Measurements from ENCODE around the gene CYP11A1.

Gene CYP11A1

DNA sequence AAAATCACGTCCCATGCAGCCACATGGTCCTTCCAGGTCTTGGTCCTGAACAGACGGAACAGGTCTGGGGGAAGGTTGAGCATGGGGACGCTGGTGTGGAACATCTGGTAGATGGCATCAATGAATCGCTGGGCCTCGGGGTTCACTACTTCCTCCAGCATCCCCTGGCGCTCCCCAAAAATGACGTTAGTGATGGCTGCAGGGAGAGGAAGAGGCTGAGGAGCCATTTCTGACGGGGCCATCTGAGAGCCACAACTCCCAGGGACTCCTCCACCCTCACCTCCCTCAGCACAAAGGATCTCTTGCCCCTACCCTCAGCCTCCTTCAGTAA is 23.7 kb downstream of the CYP11A1 start:
- no peak for DNase-seq

DNA sequence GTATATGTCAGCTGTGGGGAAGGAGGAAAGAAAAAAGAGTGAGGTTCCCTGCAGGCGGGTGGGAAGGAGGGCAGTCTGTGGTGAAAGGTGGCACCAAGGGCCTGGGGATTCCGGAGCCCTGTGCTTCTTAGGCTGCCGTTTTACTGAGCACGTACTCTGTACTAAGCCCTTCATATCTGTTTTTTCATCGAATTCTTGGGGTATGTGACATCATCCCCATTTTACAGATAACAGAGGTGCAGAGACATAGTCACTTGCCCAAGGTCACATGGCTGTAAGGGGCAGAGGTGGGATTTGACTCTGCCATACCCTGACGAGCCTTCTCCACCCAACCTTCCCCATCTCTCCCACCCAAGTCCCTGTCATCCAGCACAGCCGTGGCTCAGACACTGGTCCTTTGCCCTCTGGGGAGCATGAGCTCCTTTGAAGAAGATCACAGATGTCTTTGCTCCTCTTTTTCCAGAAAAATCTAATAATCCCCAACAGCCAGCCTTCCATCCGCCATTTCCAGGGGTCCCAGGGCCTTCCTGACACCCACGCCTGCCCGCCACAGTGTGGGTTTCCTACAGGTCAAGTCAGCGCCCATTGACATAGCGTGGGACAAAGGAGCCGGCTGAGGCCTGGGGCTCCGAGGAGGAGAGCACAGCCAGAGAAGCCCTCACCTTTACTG is 24.2 kb downstream of the CYP11A1 start:
- DNase-seq, result no peak

DNA sequence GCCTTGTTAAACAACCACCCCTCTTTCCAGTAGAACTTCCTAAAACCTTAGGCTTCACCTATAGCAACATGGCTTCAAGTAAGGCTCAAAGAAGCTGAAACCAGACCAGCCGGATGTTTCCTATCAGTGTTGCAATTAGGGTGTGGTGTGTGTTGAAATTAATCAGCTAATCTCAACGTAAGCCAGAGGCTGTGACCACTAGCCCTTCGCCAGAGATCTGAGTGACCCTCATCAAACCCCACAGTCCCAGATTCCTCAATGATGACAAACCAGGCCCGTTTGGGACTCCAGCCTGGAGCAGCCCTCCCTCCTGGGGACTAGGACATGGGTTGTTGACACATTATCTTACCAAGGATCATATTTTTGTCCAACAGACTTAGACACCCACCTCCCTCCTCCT is 27.3 kb downstream of the CYP11A1 start:
- DNase-seq, result no peak

DNA sequence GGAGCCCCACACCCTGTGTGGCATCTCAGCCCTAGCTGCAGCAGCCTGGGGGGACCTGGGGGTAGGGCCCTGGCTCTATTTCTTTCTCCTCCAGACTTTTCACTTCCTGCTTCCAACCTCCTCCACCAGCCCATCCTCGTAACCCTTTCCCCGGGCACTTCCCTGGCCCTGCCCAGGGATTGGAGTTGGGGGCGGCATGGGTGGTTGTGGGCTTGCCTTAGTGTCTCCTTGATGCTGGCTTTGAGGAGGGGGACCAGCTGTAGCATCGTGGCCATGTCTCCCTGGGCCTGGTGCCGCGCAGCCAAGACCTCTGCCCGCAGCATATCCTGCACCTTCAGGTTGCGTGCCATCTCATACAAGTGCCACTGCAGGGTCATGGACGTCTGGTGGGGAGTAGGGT is 28.1 kb downstream of the CYP11A1 start:
- no peak for DNase-seq

DNA sequence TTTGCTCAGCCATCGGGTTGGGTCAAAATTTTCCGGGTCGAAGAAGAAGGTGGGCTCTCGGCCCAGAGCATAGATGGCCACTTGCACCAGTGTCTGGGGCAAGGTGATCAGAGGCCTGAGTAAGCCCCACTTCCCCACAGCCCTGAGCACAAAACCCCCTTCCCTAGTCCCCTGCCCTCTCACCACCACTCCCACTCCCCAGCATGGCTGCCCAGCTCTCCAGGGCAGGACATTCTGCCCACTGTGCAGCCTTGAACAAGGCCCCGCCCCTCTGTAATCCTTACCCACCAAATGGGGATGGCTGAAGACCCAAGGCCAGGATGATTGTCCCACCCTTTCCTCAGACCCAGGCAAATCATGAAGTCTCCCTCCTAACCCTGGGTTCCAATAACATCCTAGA is 28.8 kb downstream of the CYP11A1 start:
- no peak for DNase-seq

DNA sequence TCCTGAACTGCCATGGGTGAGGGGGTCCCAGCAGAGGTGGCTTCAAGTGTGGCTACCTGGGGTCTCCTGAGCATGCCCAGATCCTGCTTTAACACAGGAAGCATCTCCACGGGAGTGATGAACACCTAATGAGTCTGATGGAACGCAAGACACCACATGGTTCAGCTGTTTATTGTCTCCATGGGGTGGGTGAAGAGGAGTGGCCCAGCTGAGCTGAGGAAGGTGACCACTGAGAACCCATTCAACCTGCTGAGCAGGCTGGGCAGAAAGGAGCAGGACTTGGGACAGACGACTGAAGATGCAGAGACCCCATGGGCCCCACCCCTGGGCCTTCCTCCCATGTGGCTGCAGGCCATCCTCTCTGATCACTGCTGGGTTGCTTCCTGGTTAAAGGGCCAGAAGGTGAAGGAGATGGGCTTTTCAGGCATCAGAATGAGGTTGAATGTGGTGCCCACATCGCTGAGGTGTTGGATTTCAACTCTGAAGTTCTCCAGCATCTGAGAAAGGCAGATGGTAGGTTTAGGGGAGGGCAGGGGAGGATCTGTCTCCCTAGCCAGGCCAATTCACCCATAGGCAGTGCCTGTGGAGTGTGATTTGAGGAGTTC is 29.7 kb downstream of the CYP11A1 start:
- no peak for DNase-seq

DNA sequence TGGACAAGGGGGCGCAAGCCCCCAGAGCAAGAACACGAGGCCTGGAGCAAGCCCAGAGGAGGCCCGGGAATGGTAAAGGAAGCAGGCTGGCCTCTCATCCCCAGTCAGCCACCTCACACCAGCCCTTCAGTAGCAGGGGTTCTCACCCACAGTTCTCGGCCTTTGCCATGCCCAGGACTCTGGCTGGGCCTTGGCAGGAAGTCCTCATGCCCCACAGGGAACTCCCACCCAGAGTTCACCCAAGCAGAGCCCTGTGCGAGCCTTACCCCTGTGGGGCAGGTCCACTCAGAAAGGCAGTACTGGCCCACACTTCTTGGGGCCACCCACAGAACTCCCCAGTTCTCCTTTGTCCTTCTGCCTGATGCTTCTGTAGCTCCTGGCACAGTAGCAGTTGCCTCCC is 30.3 kb downstream of the CYP11A1 start:
- DNase-seq, result no peak

DNA sequence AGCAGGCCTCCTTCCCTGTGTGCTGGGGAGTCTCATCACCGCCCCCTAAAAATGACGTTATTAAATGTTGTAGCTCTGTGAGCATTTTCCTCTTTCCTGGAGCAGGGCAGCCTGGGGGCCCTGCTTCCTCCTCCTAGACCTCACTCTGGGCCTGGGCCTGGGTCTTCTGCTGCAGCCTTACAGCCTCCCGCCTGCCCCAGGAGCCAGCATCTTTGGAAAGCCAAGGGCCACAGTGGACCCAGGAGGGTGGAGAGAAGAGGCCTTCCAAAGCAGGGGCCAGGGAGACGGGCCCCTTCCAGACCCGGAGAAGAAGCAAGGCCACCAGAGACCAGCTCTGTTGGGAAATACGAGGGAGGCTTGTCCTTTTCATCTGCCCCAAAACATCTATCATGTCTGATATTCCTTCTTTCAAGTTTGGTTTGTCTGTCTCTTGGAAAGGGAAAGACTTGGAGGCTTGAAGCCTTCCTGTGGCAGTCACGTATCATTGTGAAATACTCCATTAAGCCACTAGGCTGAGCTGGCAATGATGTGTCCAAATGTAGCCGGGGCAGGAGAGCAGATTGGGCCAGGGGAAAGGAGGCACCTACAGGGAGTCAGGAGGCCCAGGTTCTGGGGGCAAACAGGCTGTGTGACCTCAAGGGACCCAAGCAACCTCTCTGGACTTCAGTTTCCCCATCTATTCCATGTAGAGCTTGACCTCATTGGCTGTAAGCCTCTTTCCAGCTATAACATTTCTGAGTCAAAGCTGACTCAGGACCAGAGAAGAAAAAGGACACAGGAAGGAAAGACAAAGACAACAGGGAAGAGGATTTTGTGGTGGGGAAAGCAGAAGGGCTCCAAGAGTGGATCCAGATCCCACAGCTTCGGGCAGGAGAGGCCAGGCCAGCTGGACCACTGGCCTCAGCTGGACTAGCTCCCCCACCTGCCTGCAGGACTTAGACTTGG is 31.1 kb downstream of the CYP11A1 start:
- no peak for DNase-seq

DNA sequence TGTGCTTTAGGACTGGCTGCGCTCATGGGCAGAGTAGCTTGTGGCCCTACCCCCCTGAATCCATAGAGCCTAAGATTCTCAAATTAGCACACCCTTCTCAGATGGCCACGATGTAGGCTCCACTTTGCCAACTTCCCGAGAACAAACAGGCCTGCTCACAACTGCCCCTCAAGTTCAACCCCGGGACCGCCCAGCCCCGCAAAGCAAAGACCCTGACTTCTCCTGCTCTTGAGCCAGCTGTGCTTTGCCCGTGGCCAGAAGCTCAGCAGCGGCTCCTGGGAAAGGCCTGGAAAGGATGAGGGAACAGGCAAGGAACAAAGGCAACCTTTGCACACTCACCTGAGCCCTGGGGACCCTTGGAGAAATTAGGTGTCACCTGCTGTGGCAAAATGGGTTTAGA is 32.0 kb downstream of the CYP11A1 start:
- no peak for DNase-seq

DNA sequence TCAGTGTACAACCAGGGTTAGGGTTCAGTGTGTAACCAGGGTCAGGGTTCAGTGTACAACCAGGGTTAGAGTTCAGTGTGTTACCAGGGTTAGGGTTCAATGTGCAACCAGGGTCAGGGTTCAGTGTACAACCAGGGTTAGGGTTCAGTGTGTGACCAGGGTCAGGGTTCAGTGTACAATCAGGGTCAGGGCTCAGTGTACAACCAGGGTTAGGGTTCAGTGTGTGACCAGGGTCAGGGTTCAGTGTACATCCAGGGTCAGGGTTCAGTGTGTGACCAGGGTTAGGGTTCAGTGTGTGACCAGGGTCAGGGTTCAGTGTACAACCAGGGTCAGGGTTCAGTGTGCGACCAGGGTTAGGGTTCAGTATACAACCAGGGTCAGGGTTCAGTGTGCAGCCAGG is 33.3 kb downstream of the CYP11A1 start:
- DNase-seq, result no peak

DNA sequence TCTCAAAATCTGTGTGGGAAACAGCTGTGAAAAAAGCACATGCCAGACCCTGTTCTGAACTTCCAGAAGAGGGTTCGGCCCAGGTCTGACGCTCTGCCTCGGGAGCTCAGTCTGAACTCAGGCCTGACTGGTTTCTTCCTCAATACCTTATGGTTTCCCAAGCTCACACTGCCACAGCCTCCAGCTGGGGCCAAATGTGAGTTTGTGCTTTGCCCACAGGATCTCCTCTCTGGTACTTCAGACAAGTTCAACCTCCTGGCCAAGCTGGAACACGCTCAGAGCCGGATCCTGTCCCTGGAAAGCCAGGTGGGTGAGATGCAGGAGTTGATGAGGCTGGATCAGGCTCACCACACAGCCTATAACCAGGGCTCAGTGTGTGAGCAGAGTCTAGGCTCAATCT is 33.8 kb downstream of the CYP11A1 start:
- no peak for DNase-seq

DNA sequence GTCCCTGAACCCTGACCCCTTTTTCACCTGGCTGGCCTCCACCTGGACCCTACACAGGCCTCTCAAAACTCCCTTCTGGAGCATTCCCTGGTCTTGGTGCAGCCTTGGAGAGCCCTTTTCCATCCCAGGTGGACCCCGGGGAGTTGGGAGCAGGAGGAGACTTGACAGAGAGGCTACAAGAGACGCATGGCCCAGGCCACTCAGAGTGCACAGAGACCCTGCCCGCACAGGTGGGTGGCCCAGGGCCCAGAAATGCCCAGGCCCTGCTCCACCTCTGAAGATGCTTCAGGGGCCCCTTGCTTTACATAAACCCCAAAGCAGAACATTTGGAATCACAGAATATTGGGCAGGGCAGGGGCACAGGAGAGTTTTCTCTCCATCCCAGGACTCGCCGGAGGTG is 34.4 kb downstream of the CYP11A1 start:
- DNase-seq, result no peak

DNA sequence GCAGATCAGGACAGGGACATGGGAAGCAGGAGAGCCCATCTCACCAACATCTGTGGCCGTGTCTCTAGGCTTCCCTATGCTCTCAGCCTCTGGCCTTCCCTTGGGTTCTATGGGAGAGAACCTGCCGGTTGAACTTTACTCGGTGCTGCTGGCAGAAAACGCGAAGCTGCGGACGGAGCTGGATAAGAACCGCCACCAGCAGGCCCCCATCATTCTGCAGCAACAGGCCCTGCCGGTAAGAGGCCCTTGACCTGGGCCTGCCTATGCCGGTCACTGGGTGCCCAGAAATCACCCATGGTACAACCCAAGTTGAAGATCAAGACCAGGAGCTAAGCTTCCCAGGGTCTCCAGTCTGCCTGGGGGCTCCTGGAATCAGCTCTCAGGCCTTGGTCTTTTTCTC is 34.8 kb downstream of the CYP11A1 start:
- DNase-seq, result no peak

DNA sequence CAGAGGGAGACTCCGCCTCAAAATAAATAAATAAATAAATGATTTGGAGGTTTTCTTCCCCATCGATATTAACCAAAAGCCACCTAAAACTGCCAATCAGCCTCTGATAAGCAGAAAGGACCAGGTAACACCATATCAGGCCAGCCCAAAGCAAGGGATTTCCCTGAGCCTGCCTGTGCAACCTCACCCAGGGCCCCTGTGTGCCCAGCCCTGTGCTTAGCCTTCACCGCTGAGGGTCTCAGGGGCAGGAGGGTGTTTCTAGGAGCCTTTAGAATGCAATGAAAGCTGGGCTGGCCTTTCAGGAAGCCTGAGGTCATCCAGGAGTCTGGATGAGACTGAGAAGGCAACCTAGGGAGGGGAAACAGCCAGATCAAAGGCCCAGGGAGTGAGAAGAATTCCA is 35.4 kb downstream of the CYP11A1 start:
- no peak for DNase-seq

DNA sequence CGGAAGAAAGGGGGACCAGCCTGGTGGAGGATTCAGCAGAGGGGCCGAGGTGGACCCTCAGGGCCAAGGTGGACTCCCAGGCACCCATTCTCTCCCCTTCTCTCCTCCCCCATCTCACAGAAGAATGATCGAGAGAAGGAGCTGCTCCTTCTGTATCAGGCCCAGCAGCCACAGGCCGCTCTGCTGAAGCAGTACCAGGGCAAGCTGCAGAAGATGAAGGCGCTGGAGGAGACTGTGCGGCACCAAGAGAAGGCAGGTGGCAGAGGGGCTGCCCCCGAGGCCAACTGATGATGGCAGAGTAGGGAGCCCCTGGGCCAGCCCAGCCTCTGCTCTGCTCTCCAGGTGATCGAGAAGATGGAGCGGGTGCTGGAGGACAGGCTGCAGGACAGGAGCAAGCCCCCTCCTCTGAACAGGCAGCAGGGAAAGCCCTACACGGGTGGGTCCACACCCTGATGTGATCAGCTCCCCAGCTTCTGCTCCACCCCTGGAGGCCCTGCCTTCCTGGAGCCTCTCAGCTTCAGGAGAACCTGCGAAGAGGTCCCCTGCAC is 36.5 kb downstream of the CYP11A1 start:
- no peak for DNase-seq

DNA sequence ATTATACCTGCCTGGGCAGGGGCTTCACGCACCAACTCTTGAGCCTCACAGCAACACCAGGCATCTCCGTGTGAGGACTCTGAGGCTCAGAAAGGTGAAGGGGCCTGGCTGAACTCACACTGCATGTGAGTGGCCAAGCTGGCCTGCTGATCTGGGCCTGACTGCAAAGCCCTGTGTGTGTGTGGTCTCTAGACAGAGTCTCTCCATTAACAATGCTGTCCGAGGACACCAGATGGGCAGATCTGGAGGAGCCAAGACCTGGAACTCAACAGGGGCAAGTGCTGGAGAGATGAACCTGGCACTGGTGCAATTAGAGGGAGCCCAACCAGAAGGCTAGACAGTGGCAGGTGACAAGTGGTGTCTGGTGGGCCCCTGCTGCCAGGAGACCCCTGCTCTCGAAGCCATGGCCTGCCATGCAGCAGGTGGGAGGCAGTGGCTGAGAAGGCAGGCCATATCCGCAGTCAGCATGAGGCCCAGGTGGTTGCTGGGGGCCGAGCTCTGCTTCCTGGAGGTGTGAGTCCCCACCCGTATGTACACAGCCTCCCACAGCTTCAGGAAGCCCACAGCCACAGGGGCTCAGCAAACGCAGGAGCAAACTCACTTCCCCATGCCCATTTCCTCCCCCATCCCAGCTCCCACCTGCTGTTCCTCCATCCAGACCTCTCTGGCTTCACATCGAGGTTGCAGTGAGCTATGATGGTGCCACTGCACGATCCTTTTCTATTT is 39.0 kb downstream of the CYP11A1 start:
- no peak for DNase-seq

DNA sequence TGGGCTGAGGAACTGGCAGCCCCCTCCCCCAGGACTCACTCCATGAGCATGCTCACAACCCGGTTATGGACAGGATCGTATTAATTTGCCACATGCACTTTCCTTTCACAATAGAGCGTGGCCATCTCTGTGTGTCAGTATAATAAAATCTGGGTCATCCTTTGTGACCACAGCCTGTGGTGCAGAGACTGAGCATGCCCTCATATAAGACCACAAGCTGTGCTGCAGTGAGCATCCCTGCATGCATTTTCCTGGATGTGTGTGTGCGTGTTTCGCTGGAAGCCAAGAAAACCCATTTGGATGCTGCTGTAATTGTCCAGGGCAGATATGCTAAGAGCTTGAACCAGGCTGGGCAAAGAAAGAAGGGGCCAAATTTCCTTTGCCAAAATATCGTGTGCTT is 39.7 kb downstream of the CYP11A1 start:
- no peak for DNase-seq

DNA sequence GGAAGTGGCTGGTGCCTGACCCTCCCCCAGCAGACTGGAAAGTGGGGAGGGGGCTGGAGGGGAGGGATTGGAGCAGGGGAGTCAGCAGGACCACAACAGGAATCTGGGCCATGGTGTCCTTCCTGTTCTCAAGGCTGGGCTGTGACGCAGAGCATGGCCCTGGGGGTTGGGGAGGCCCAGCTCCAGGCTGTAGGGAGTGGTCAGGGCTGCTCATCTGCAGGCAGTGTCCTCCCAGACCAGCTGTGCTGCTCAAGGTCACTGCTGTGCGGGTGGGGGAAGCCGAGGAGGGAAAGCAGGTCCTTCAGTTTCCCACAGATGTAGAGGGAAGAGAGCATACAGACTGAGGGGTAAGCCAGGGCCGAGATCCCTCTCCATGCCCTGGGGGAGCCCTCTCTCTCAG is 40.7 kb downstream of the CYP11A1 start:
- DNase-seq, result no peak

DNA sequence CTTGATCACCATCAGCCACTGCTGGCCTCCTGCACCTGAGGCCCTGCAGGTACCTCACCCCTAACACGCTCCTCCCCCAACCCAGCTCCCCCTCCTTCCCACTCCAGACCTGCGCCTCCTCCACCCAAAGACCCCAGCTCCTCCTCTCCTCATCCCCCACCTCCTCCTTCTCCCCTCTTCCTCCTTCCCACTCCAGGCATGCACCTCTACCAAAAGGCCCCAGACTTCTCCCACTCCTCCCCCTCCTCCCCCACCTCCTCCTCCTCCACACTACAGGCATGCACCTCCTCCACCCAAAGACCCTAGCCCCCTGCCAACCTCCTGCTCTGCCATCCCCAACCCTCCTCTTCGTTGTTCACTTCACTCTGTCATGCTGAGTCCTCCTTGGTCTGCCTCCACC is 42.7 kb downstream of the CYP11A1 start:
- no peak for DNase-seq

DNA sequence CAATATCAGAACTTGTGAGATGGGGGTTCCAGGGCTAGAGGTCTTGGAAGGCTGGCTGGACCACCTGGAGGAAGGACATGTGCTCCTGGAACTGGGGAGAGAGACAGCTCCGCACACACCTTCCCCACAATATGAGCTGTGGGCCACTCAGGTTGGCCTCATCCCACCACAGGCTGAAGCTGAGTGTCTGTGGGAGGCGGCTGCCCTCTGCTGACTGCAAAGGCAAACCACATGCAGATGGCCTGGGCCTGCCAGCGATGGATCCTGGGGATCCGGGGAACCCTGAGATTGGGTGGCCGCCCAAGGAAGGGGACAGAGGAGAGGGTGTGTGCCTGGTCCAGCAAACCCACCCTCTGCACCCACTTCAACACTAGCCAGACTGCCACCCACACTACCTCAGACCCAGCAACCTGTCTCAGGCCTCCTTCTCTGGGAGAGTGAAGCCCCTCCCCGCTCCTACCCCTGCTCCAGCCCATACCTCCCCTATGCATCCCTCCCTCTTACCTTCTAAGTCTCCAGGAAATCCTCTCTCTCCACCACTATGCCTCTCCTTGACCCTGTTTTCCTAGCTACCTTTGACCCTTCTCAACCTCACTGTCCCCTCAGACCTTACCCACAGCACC is 44.8 kb downstream of the CYP11A1 start:
- DNase-seq, result peak; percentile 28

DNA sequence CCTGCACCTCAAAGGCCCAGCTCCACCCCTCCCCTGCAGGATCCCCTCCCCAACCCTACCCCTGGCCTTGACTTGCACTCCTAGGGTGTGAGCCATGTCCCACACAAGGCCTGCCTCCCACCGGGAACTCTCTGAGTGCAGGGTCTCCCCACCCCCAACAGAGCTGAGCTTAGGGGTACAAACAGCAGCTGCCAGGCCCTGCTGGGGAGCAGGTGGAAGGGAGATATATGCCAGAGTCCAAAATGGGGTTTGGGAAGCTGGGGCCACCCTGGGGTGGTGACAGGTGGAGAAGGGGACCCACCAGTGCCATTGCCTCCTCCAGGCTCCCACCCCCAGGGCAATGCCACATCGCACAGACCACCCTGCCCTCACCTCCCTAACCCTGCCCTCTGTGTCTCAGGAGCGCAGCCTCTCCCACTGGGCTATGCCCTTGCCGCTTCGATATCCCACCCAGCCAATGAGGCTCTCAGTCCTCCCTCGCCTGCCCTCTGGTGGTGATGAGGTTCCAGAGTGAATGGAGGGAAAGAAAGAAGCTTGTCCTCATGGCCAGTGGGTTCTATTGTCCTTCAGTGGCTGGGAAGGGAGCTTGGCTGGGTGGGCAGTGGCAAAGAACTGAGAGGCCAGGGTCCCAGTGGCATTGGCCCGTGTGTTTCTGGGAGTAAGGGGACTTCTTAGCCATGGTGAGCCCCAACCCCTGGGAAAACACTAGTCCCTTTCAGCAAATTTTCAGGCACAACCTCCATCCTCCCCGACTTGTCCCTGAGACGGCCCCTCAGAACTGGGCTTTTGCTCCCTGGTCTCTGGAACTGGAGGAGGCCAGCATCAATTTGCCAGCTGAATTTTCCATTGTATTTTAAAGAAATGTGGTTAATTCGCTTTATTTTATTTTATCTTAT is 46.8 kb downstream of the CYP11A1 start:
- DNase-seq, result peak; percentile 5
